GM18502 (cell line): ENCODE measurements around the gene LITAF.

Experiments used
- ATAC-seq: cut with Tn5 transposase; IDR thresholded peaks from one replicate; pipeline ENCODE4 v1.9.1; 2021; ENCODE audit warnings: mild to moderate bottlenecking; ENCODE audit not compliant: unreplicated experiment, poor library complexity

The LITAF gene

DNA sequence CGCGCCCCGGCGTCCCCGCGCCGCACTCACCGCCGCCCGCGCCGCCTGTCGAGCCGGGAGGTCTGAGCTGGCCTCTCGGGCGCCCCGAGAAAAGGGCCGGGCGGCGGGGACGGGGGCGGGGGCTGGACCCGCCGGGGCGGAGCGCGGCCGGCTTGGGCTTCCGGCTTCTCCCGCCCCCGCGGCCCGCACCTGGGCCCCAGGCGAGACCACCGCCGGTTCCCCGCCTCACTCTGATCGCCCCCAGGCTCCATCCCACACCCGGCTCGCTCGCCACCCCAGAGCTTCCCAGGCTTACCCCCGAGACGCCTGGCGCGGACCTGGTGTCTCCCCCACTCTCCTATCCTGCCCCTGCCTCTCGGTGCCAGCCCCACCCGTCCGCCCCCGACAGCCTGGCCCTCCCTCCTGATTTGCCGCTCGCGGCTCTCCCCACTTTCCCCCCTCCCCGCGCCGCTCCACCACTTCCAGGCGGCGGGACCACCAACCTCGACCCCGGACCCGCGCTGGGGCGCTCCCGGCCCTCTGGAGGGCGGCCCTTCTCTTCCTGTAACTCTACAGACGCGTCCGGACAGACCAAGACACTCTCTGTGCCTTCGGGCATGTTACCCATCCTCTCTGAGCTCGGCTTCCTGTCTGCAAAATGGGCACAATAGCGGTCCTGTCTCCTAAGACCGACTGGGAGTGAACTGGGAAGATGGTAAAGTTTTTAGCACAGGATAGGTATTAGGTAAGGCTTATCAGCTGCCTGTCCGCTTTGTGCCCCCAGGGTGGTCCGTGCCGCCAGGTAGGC lies at the start of gene LITAF:
TSS of gene LITAF (minus strand) at position 64 of the 787 bp plus-strand sequence. CDS start 30,189 bp downstream, outside the sequence.
- ATAC-seq: peak; percentile 51

- ATAC-seq: no peak
Observed at GRCh38 chr16:11636172-11636721, 49.5 kb upstream of the LITAF start.

- ATAC-seq: no peak
Observed at GRCh38 chr16:11635679-11636171, 49.0 kb upstream of the LITAF start.

DNA sequence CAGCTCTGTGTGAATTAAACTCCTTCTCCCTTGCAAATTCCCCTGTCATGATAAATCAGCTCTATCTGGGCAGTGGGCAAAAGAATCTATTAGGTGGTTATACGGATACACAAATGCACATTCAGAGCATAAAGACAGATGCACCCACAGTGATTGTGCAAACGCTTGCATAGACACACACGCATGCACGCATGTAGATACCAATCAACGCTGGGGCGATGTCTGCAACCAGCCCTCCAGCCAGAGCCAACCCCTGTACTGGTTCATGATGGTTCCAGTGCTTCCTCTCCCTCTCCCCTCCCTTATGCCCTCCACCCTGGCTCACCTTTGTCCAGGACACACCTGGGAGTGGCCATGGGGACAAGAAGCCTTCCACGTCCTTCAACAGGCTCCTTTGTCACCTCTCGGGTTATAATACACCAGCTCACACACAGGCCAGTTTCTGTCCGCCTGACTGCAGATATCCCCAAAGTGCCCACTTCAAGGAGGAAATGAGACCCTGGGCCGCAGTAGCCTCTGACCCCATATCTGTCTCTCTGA lies 48.5 kb upstream of the LITAF start:
- ATAC-seq: no peak

DNA sequence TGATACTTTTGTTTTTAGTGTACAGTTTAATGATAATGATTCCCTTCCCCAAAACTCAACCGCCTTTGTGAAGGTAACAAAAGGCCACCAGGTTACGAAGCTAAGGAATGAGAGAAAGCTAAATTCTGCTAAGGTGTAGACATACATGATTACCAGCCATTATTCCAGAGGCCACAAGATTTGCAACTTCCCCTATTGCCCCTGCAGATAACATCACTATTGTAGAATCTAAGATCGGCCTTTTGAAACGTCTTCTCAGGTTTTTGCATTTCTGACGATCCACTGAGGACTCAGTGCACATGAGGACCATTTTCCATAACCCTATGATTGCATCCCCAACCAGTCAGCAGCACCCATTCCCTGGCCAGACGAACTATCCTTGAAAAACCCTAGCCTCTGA lies 47.6 kb upstream of the LITAF start:
- ATAC-seq: no peak

- ATAC-seq: no peak
Observed at GRCh38 chr16:11633113-11633512, 46.4 kb upstream of the LITAF start.

DNA sequence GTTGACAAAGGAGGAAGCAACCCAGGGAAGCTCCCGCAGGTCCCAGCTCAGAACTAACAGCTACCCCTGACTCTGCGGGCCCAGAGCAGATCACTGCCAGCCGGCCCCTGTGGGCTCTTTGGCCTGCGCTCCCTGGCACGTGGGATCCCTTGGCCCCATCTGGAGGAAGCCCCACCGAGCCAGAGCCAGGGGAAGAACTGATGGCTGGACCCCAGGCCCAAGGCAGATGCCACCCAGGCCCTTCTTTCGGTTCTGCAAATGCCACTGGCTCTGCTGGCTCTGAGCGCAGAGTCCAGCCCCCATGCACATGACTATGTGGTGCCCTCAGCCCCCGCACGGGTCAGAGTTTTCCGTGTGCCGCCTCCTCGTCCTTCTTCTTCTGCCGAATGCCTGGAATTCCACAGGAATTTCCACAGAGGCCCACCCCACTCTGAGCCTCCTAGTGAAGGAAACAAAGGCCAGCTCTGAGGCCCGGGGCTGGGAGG lies 45.8 kb upstream of the LITAF start:
- ATAC-seq: no peak

DNA sequence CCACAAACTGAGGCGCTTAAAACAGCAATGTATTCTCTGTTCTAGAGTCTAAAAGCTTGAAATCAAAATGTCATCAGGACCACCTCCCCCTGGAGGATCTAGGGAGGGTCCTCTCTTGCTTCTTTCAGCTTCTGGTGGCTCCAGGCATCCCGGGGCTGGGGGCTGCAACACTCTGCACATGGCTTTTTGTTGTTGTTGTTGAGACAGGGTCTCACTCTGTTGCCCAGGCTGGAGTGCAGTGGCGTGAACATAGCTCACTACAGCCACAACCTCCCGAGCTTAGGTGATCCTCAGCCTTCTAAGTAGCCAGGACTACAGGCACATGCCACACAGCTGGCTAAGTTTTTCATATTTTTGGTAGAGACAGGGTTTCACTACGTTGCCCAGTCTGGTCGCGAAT lies 44.5 kb upstream of the LITAF start:
- no peak for ATAC-seq

DNA sequence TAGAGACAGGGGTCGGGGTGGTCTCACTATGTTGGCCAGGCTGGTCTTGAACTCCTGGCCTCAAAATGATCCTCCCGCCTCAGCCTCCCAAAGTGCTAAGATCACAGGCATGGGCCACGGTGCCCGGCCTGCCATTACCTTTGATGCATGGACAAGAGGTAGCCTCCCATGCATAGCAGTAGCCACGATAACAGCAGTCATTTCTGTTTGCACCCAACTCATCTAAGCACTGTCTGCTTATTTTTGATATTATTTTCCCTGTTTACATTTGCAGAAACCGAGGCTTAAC lies 44.0 kb upstream of the LITAF start:
- ATAC-seq: no peak

- ATAC-seq: no peak
Observed at GRCh38 chr16:11630046-11630767, 43.5 kb upstream of the LITAF start.

DNA sequence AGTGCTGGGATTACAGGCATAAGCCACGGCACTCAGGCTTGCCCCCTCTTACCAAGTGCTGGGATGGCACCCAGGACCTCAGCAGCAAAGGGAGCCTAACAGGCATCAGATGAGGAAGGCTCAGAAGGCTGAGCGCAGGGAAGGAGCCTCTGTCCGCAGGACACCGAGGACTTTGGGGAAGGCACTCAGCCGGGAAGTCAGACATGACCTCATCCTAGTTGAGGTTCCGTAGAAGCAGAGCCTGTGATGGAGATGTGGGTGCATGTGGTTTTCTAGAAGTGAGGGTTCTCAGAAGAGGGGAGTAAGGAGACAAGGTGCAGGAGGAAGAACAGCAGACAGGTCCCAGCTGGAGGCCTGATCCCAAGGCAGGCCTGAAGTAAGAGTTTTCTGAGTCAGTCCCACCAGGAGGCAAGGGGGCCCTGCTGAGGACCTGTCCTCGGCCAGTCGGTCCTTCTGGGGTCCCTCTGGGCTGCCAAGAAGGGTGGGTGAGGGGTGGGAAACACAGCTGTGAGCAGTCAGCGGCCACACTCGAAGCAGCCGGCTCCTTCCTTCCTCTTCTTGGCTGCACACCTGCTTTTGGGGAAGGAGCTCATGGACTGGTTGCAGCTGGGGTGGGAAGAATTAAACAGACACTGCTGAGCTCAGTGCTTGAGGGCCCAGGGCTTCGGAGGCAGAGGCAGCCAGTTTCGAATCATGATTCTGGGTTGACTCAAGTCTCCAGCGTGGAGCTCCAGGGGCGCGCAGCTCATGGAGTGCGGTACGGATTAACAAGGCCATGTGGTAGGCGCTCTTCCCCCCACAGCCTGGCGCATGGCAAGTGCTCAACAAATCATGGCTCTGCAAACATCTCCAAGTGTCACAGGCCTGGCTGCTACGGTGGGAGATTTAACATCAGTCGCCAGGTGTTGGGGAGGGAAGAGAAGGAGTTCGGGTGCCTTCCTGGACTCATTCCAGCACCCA lies 42.6 kb upstream of the LITAF start:
- no peak for ATAC-seq

DNA sequence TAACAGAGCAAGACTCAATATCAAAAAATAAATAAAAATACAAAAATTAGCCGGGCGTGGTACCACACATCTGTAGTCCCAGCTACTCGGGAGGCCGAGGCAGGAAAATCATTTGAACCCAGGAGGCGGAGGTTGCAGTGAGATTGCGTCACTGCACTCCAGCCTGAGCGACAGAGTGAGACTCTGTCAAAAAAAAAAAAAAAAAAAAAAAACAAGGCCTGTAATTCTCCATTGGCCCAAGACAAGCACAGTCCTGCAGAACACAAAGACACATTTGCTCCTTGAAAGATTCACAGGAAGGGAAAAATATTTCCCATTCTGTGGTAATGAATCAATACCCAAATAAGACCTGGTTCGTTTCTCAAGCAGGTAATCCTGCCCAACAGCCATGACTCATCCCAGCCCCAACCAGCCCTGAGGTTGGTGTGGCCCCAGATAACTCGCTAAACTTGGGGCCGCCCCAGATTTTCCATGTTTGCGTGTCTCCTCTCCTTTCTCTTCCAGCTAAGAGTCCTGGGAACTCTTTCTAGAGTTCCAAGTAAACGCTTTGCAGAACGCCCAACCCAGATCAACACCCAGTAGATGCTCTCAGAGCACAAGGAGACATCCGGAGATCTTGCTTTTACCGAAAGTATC lies 41.2 kb upstream of the LITAF start:
- ATAC-seq: no peak

- no peak for ATAC-seq
Observed at GRCh38 chr16:11627292-11627663, 40.6 kb upstream of the LITAF start.

DNA sequence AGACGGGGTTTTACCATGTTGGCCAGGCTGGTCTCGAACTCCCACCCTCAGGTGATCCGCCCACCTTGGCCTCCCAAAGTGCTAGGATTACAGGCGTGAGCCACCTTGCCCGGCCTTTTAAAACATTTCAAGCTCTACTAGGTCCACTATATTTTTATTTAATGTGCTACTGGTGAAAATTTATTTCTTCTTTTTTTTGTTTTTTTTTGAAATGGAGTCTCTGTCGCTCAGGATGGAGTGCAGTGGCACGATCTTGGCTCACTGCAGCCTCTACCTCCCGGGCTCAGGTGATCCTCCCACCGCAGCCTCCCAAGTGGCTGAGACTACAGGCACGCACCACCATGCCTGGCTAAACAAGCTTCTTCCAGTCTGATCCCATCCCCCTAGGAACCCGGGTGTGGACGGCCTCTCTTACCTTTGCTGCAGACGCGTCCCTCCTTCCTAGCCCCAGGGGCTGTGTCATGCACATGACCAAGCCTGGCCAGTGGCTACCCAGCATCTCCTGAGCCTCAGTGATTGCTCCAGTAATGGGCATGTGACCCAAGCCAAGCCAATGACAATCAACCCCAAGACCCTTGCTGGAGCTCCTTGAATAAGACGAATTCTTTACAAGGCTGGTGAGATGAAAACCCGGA lies 40.1 kb upstream of the LITAF start:
- ATAC-seq: no peak

GRCh38 chr16:11625769-11626168 lies 39.0 kb upstream of the LITAF start:
- no peak for ATAC-seq

DNA sequence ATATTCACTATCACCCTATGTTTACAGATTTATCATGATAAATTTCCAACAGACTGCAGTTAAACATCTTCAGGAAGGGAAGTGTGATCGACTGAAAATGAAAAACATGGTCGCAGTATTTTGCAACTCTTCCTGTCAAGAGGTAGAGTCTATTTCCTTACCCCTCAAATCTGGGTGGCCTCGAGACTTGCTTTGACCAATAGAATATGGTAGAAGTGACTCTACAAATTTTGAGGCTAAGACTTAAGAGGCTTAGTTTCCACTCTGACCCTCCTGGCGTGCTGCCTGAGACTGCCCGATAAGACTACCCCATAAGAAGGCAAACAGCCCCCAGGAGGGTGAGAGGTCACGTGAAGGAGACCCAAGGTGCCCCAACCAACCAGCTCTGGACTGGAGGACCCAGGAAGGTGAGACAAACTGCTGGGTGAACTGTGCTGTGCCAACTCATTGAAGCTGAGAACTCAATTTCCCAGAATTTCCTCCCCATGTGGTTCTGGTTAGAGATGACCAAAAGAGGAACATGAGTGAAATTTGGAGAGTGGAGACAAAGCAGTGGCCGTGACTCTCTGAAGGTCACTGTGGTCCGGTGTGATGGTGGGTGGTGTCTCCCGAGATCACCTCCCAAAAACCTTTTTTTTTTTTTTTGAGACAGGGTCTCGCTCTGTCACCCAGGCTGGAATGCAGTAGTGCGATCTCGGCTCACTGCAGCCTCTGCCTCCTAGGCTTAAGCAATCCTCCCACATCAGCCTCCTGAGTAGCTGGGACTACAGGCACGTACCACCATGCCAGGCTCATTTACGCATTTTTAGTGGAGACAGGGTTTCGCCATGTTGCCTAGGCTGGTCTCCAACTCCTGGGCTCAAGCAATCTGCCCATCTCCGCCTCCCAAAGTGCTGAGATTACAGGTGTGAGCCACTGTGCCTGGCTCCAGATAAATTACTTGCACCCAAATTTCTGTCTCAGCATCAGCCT lies 38.2 kb upstream of the LITAF start:
- ATAC-seq: no peak

DNA sequence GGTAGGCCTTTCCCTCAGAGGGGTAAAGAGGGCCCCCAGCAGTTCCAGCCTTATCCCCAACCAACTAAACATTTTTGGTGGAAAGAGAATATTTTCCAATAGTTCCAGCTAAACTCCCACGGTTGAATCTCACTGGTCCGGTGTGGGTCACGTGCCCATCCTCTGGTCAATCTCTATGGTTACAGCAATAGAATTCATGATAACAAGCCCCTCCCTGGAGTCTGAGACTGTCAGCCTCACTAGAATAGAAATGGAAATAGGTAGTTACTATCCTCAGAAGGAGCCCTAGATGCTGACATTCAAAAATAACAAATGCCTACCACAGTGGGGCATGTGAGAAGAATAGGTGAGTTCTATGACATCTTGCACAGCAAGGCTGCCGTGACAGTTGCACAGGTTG lies 37.5 kb upstream of the LITAF start:
- ATAC-seq: no peak
